Transverse colon (tissue), 4 donors: Measurements from ENCODE around the gene TBL1Y. TPM values are rescaled to one million over a fixed set of nuclear protein-coding genes. Genes with fewer than 3 reads are reported as not detected.

Experiments
- DNase-seq: peaks from one replicate; pipeline ENCODE4 v3.0.0-alpha.2; 2019
- H3K27ac ChIP-seq, 4 donors: fragments of 200-600 bp; sonication (generic); 2 replicates each; pipeline ENCODE4 v1.5.1; 2016 to 2018; ENCODE audit warnings: inconsistent platforms in 4 of 4
- H3K27me3 ChIP-seq: fragments of 200-600 bp; sonication (generic); 2 replicates; pipeline ENCODE4 v1.5.1; 2017; ENCODE audit warnings: inconsistent platforms
- H3K36me3 ChIP-seq, 4 donors: fragments of 200-600 bp; sonication (generic); 2 replicates each; pipeline ENCODE4 v1.5.1; 2017 to 2019; ENCODE audit warnings: inconsistent platforms in 4 of 4
- H3K4me1 ChIP-seq, 4 donors: fragments of 200-600 bp; sonication (generic); 2 replicates each; pipeline ENCODE4 v1.5.1; 2017 to 2020; ENCODE audit warnings: inconsistent platforms in 4 of 4
- H3K4me3 ChIP-seq, 4 donors: fragments of 200-600 bp; sonication (generic); 1 replicate in 1 of 4; 2 replicates in 3 of 4; pipeline versions ENCODE4 v1.5.1 to v1.6.1; 2017 to 2019; ENCODE audit warnings: inconsistent platforms in 4 of 4
- H3K9me3 ChIP-seq, 2 donors: fragments of 200-600 bp; sonication (generic); 2 replicates each; pipeline ENCODE4 v1.5.1; 2017 to 2019; ENCODE audit warnings: inconsistent platforms in 2 of 2
- EP300 ChIP-seq: sonication (generic); formaldehyde crosslinking; IDR thresholded peaks from one replicate; pipeline ENCODE4 v1.6.1; 2017; ENCODE audit warnings: antibody characterized with exemption, low read depth
- POLR2A ChIP-seq: fragments of 450-650 bp; IDR thresholded peaks from one replicate; pipeline ENCODE4 v1.6.1; 2016; ENCODE audit warnings: antibody characterized with exemption, mild to moderate bottlenecking, moderate library complexity
- POLR2AphosphoS5 ChIP-seq, 3 donors: sonication (generic); formaldehyde crosslinking; IDR thresholded peaks; one replicate each; pipeline ENCODE4 v1.6.1; 2016; ENCODE audit warnings: antibody characterized with exemption in 3 of 3
- WGBS, 2 donors: methylation state at CpG; one replicate each; pipeline ENCODE4 v1.1.5; 2018; ENCODE audit warnings: low coverage in 1 of 2; 5-methylcytosine and 5-hydroxymethylcytosine counted together
- in situ Hi-C, 4 donors: fragments of 200-750 bp; cut with MboI; loops; one replicate each; pipeline versions ENCODE4 v1.15.0 to v1.15.1; 2017; ENCODE audit warnings: low sequenced_read_pairs in 3 of 4, low pct_ligation_motif_present in 1 of 4, low pct_unique_long_range_greater_than_20kb in 1 of 4
- intact Hi-C: fragments of 100-400 bp; cut with DNase I; formaldehyde crosslinking; loops from one replicate; pipeline ENCODE4 v1.15.1; 2023; ENCODE audit warnings: low total_unique reads
- total RNA-seq, 4 donors: library from RNA; depleted of rRNA; stranded (reverse); fragments of >200 nt; gene quantifications; one replicate each; pipeline ENCODE4 v1.1.0, GENCODE V29; 2016
- TF ChIP-seq, protein P1 (sequence below), 5 experiments: fragments of 200-600 bp in 3 of 5; fragments of 450-650 bp in 2 of 5; sonication (generic) in 3 of 5; IDR thresholded peaks; 1 replicate in 2 of 5; 2 replicates in 3 of 5; pipeline ENCODE4 v1.5.1; 2016 to 2017; ENCODE audit warnings: antibody characterized with exemption in 5 of 5, inconsistent platforms in 3 of 5, mild to moderate bottlenecking in 2 of 5, moderate library complexity in 1 of 5

The TBL1Y gene
- total RNA-seq, 4 donors from 2014 or later = 0.68 TPM; not detected in 3

DNA sequence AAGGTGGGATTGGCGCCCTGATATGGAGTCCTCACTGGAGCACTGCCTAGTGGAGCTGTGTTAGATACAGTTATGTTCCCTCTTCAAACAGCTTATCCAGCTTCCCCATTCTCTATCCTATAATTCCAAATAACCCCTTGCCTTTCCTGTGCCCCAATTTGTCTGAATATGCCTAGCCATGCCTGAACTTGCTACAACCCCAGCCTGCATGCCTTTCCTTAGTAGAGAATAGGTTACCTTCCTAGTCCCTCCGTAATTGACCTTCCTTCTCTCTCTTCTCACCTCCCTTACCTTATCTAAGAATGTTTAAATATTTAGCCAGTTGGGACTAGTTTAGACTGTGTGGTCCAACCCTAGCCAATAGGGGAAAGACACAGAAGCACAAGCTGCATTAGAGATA is 102.6 kb downstream of the TBL1Y start:
- intact Hi-C loops (no loop called here), in situ Hi-C loops (no loop called here)
- no peaks in the 10 kb centered on the region for H3K27me3 ChIP-seq
- H3K27ac ChIP-seq = no peak overlapping the region
- TF ChIP-seq, protein P1, sequence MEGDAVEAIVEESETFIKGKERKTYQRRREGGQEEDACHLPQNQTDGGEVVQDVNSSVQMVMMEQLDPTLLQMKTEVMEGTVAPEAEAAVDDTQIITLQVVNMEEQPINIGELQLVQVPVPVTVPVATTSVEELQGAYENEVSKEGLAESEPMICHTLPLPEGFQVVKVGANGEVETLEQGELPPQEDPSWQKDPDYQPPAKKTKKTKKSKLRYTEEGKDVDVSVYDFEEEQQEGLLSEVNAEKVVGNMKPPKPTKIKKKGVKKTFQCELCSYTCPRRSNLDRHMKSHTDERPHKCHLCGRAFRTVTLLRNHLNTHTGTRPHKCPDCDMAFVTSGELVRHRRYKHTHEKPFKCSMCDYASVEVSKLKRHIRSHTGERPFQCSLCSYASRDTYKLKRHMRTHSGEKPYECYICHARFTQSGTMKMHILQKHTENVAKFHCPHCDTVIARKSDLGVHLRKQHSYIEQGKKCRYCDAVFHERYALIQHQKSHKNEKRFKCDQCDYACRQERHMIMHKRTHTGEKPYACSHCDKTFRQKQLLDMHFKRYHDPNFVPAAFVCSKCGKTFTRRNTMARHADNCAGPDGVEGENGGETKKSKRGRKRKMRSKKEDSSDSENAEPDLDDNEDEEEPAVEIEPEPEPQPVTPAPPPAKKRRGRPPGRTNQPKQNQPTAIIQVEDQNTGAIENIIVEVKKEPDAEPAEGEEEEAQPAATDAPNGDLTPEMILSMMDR (IDR thresholded peaks at IDR 0.05) = no peak
- no peak for TF ChIP-seq POLR2AphosphoS5 (IDR thresholded peaks at IDR 0.05)
- TF ChIP-seq POLR2A = no peak
- TF ChIP-seq EP300 = no peak
- no peaks in the 10 kb centered on the region for H3K4me1 ChIP-seq
- no peaks in the 10 kb centered on the region for H3K9me3 ChIP-seq
- H3K36me3 ChIP-seq = no peaks in the 10 kb centered on the region
- no peak for DNase-seq
- H3K4me3 ChIP-seq = no peak overlapping the region
- no CpG with 5 or more reads among the region's 2 CpGs for whole genome bisulfite sequencing, 2 donors

DNA sequence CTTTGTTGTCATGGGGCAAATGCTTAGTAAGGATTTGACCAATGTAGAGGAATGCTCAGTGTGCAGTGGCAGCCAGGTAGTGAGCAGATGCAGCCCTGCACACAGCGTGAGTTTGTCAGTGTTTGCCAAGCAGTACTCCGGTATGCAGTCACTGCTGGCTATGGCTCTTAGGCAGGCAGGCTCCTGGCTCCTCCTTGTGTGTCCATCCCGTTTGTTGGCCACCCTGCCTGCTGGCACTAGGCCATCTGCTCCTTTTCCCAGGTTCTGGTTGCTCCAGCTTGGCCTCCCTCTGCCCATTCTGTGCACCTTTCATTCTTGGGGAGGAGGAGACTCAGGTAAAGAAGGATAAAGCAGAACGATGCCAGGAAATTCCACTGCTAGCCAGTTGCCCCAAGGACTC is 106.0 kb downstream of the TBL1Y start:
- intact Hi-C loops = no loop called here
- Histone ChIP-seq H3K36me3 (no peaks in the 10 kb centered on the region), H3K27ac (no peak overlapping the region), H3K4me1 (no peaks in the 10 kb centered on the region), H3K27me3 (no peaks in the 10 kb centered on the region), H3K9me3 (no peaks in the 10 kb centered on the region), H3K4me3 (no peak overlapping the region)
- in situ Hi-C loops = no loop called here
- no peak for TF ChIP-seq POLR2AphosphoS5 (IDR thresholded peaks at IDR 0.05)
- TF ChIP-seq, protein P1 (IDR thresholded peaks at IDR 0.05) = no peak
- DNase-seq = no peak
- no CpG with 5 or more reads among the region's 4 CpGs for WGBS, 2 donors

DNA sequence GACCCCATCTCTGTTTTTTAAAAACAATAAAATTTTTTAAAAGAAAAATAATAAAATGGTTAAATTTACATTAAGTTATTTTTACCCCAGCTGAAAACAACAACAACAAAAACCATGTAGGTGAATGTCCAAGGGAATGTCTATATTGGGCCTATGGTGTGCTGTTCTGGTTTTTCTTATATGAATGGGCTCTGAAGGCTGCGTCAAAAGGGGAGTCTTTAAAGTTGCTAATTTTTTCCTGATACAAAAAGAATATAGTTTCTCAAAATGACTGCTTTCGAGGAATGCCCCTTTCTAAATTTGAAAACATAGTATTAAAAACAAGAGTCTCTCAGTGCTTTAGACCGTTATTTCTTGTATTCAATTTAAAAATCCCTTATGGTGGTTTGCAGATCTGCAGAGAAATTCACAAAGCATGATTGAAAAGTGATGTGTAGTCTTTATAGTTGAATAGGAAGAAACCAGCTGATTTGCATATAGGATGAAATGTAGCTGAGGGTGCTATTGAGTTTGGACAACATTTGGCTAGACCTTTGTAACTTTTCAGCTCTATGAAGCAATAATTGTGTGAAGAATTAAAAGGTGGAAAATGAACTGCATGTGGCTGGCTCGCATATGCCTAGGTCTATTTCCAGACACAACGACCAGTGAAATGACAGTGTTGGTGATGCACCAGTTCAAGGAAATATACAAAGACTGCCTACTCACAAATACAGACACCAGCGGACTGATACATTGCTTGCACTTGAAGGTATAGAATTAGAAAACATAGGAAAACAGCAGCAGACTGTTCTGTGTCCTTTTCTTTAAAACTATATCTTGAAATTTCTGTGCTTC is 107.0 kb downstream of the TBL1Y start:
- Histone ChIP-seq H3K36me3 (no peaks in the 10 kb centered on the region), H3K9me3 (no peaks in the 10 kb centered on the region), H3K27me3 (no peaks in the 10 kb centered on the region), H3K27ac (no peak overlapping the region), H3K4me1 (no peaks in the 10 kb centered on the region), H3K4me3 (no peak overlapping the region)
- 80% methylated on average over 4 of the region's 6 CpGs; no CpG with 5 or more reads in 1 of the 2 donors for WGBS, 2 donors
- TF ChIP-seq POLR2A (no peak), POLR2AphosphoS5 (IDR thresholded peaks at IDR 0.05) (no peak), EP300 (no peak)
- TF ChIP-seq, protein P1 (IDR thresholded peaks at IDR 0.05) = no peak
- in situ Hi-C loops (no loop called here), intact Hi-C loops (no loop called here)
- DNase-seq = no peak

DNA sequence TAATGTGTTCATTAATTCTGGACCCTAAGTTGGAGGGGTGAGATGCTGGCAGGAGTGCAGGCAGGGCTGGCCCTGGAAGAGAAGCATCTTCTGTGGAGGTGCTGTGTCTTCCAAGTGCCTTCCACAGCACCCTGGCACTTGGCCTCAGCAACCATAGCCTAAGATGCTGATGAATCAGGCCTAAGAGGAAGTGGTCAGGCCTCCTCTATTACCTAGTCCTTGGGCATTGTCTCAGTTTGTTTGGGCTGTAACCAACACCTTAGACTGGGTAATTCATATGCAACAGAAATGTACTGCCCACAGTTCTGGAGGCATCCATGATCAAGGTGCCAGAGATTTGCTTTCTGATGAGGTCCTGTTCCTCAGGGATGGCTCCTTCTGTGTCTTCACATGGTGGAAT is 128.5 kb downstream of the TBL1Y start:
- no peak for DNase-seq
- H3K9me3 ChIP-seq = no peaks in the 10 kb centered on the region
- intact Hi-C loops (no loop called here), in situ Hi-C loops (no loop called here)
- H3K27ac ChIP-seq = no peak overlapping the region
- H3K4me3 ChIP-seq = no peak overlapping the region
- H3K27me3 ChIP-seq = no peaks in the 10 kb centered on the region
- no peaks in the 10 kb centered on the region for H3K36me3 ChIP-seq
- no peaks in the 10 kb centered on the region for H3K4me1 ChIP-seq
- TF ChIP-seq, protein P1 (IDR thresholded peaks at IDR 0.05) = no peak
- TF ChIP-seq POLR2A (no peak), POLR2AphosphoS5 (IDR thresholded peaks at IDR 0.05) (no peak), EP300 (no peak)
